Karpas-422 (cell line): ENCODE measurements around the gene IGDCC3. TPM values are rescaled to one million over a fixed set of nuclear protein-coding genes. Genes with fewer than 3 reads are reported as not detected.

ENCODE experiments used
- DNase-seq: peaks from one replicate; pipeline ENCODE4 v3.0.0-alpha.2; 2015
- H2AFZ ChIP-seq: fragments of 200-600 bp; sonication (generic); 2 replicates; pipeline ENCODE4 v1.6.1; 2014; ENCODE audit warnings: antibody characterized with exemption, low read length, mixed read lengths
- H3K27ac ChIP-seq: fragments of 200-600 bp; sonication (generic); 2 replicates; pipeline ENCODE4 v1.5.1; 2014; ENCODE audit warnings: mild to moderate bottlenecking, low read length, moderate library complexity
- H3K27me3 ChIP-seq: fragments of 200-600 bp; sonication (generic); 2 replicates; pipeline ENCODE4 v1.6.1; 2014; ENCODE audit warnings: low read length, mixed read lengths
- H3K36me3 ChIP-seq: fragments of 200-600 bp; sonication (generic); 2 replicates; pipeline ENCODE4 v1.6.1; 2014; ENCODE audit warnings: low read length, mixed read lengths; ENCODE audit not compliant: insufficient read depth
- H3K4me1 ChIP-seq: fragments of 200-600 bp; sonication (generic); 2 replicates; pipeline ENCODE4 v1.6.1; 2014; ENCODE audit warnings: mild to moderate bottlenecking, low read length, mixed read lengths
- H3K4me2 ChIP-seq: fragments of 200-600 bp; sonication (generic); 2 replicates; pipeline ENCODE4 v1.6.1; 2014; ENCODE audit warnings: low read length, low read depth, mild to moderate bottlenecking; ENCODE audit not compliant: poor library complexity, severe bottlenecking
- H3K4me3 ChIP-seq: fragments of 200-600 bp; sonication (generic); 2 replicates; pipeline ENCODE4 v1.5.1; 2014; ENCODE audit warnings: mild to moderate bottlenecking, antibody characterized with exemption, low read length, mixed read lengths
- H3K79me2 ChIP-seq: fragments of 200-600 bp; sonication (generic); 2 replicates; pipeline ENCODE4 v1.6.1; 2014; ENCODE audit warnings: mild to moderate bottlenecking, low read length, mixed read lengths
- H3K9ac ChIP-seq: fragments of 200-600 bp; sonication (generic); 2 replicates; pipeline ENCODE4 v1.6.0; 2014; ENCODE audit warnings: low read length
- H3K9me2 ChIP-seq: fragments of 200-600 bp; sonication (generic), shearing (Covaris generic); replicated peaks from 2 replicates; pipeline ENCODE4 v1.6.0; 2014; ENCODE audit warnings: mild to moderate bottlenecking, low read length, moderate library complexity; ENCODE audit not compliant: insufficient read depth
- H3K9me3 ChIP-seq: fragments of 300-700, 200-600 bp; sonication (generic); 2 replicates; pipeline ENCODE4 v1.6.1; 2014; ENCODE audit warnings: low read length, mixed read lengths
- H4K20me1 ChIP-seq: fragments of 200-600 bp; sonication (generic); 2 replicates; pipeline ENCODE4 v1.6.1; 2014; ENCODE audit warnings: mild to moderate bottlenecking, antibody characterized with exemption, low read length, low read depth; ENCODE audit not compliant: insufficient read depth
- total RNA-seq: library from RNA; depleted of rRNA; stranded (reverse); fragments of >200 nt; shearing (Covaris generic); gene quantifications from 2 replicates; pipeline ENCODE4 v1.2.3, GENCODE V29; 2014; ENCODE audit warnings: low replicate concordance

Gene IGDCC3
- total RNA-seq, 1 experiment from 2014 or later = not detected

GRCh38 chr15:65344214-65344913, 33.4 kb downstream of the IGDCC3 start:
- H3K36me3 ChIP-seq = no peaks in the 10 kb centered on the region
- no peaks in the 10 kb centered on the region for H3K9me3 ChIP-seq

GRCh38 chr15:65343374-65343981, 34.3 kb downstream of the IGDCC3 start:
- no peak overlapping the region for H3K9ac ChIP-seq
- no peaks in the 10 kb centered on the region for H3K27me3 ChIP-seq
- no peak overlapping the region for H2AFZ ChIP-seq
- H3K4me1 ChIP-seq = peaks cover 3% of the 10 kb centered on the region; the same call in 1 of the 2 replicates
- no peak overlapping the region for H3K27ac ChIP-seq
- H3K4me3 ChIP-seq = no peak overlapping the region
- no peaks in the 10 kb centered on the region for H3K79me2 ChIP-seq
- no peak overlapping the region for H3K4me2 ChIP-seq
- no peaks in the 10 kb centered on the region for H3K9me3 ChIP-seq
- H3K9me2 ChIP-seq = no peaks in the 10 kb centered on the region
- peak; percentile 38 for DNase-seq
- H3K36me3 ChIP-seq = no peaks in the 10 kb centered on the region
- no peaks in the 10 kb centered on the region; the same call in 1 of the 2 replicates for H4K20me1 ChIP-seq

More at GRCh38 chr15:65344214-65344913, 33.4 kb downstream of the IGDCC3 start:
- Histone ChIP-seq H3K27ac (no peak overlapping the region), H2AFZ (no peak overlapping the region), H3K27me3 (no peaks in the 10 kb centered on the region), H3K4me1 (peaks cover 3% of the 10 kb centered on the region; the same call in 1 of the 2 replicates), H3K4me3 (no peak overlapping the region), H3K79me2 (no peaks in the 10 kb centered on the region), H4K20me1 (no peaks in the 10 kb centered on the region; the same call in 1 of the 2 replicates), H3K9me2 (no peaks in the 10 kb centered on the region), H3K4me2 (no peak overlapping the region), H3K9ac (no peak overlapping the region)
- peak; percentile 19 for DNase-seq

GRCh38 chr15:65342493-65342892, 35.3 kb downstream of the IGDCC3 start:
- Histone ChIP-seq H4K20me1 (peaks cover 7% of the 10 kb centered on the region; the same call in 1 of the 2 replicates), H3K36me3 (no peaks in the 10 kb centered on the region), H3K4me1 (peaks cover 13% of the 10 kb centered on the region), H3K4me3 (no peak overlapping the region), H3K27me3 (no peaks in the 10 kb centered on the region), H3K9ac (no peak overlapping the region), H3K4me2 (no peak overlapping the region), H3K9me2 (no peaks in the 10 kb centered on the region), H3K27ac (no peak overlapping the region), H2AFZ (no peak overlapping the region), H3K79me2 (no peaks in the 10 kb centered on the region), H3K9me3 (no peaks in the 10 kb centered on the region)
- DNase-seq = peak; percentile 10

GRCh38 chr15:65339920-65340319, 37.9 kb downstream of the IGDCC3 start:
- Histone ChIP-seq H3K27me3 (no peaks in the 10 kb centered on the region), H3K9me2 (no peaks in the 10 kb centered on the region), H3K4me3 (no peak overlapping the region), H3K4me2 (no peak overlapping the region), H3K27ac (no peak overlapping the region), H3K79me2 (no peaks in the 10 kb centered on the region), H3K36me3 (no peaks in the 10 kb centered on the region), H3K9me3 (no peaks in the 10 kb centered on the region), H4K20me1 (peaks cover 9% of the 10 kb centered on the region; the same call in 1 of the 2 replicates), H3K4me1 (peaks cover 26% of the 10 kb centered on the region), H2AFZ (no peak overlapping the region), H3K9ac (no peak overlapping the region)
- no peak for DNase-seq

- Histone ChIP-seq H3K9ac (no peak overlapping the region), H3K79me2 (no peaks in the 10 kb centered on the region), H3K36me3 (no peaks in the 10 kb centered on the region), H2AFZ (no peak overlapping the region), H3K4me2 (no peak overlapping the region), H3K4me1 (peaks cover 26% of the 10 kb centered on the region), H3K9me3 (no peaks in the 10 kb centered on the region), H3K27me3 (no peaks in the 10 kb centered on the region), H3K4me3 (no peak overlapping the region), H3K27ac (no peak overlapping the region), H3K9me2 (no peaks in the 10 kb centered on the region), H4K20me1 (peaks cover 9% of the 10 kb centered on the region; the same call in 1 of the 2 replicates)
- peak; percentile 31 for DNase-seq
Observed at GRCh38 chr15:65339416-65339815, 38.4 kb downstream of the IGDCC3 start.

- no peaks in the 10 kb centered on the region for H3K27me3 ChIP-seq
- H3K9me3 ChIP-seq = no peaks in the 10 kb centered on the region
- no peak overlapping the region for H3K4me3 ChIP-seq
- no peaks in the 10 kb centered on the region for H3K9me2 ChIP-seq
- H3K79me2 ChIP-seq = no peaks in the 10 kb centered on the region
- no peak overlapping the region for H2AFZ ChIP-seq
- DNase-seq = no peak
- H3K4me1 ChIP-seq = peaks cover 26% of the 10 kb centered on the region
- H3K4me2 ChIP-seq = no peak overlapping the region
- H3K9ac ChIP-seq = no peak overlapping the region
- no peak overlapping the region for H3K27ac ChIP-seq
- no peaks in the 10 kb centered on the region for H3K36me3 ChIP-seq
- peaks cover 9% of the 10 kb centered on the region; the same call in 1 of the 2 replicates for H4K20me1 ChIP-seq
Observed at GRCh38 chr15:65338823-65339222, 39.0 kb downstream of the IGDCC3 start.

- peaks cover 9% of the 10 kb centered on the region; the same call in 1 of the 2 replicates for H4K20me1 ChIP-seq
- no peaks in the 10 kb centered on the region for H3K36me3 ChIP-seq
- H3K79me2 ChIP-seq = no peaks in the 10 kb centered on the region
- H3K9ac ChIP-seq = no peak overlapping the region
- no peak for DNase-seq
- no peaks in the 10 kb centered on the region for H3K9me3 ChIP-seq
- H3K4me1 ChIP-seq = peaks cover 26% of the 10 kb centered on the region
- no peak overlapping the region for H2AFZ ChIP-seq
- H3K27ac ChIP-seq = no peak overlapping the region
- no peaks in the 10 kb centered on the region for H3K27me3 ChIP-seq
- no peaks in the 10 kb centered on the region for H3K9me2 ChIP-seq
- no peak overlapping the region for H3K4me2 ChIP-seq
- H3K4me3 ChIP-seq = no peak overlapping the region
Observed at GRCh38 chr15:65338366-65338765, 39.4 kb downstream of the IGDCC3 start.

GRCh38 chr15:65337436-65338070, 40.2 kb downstream of the IGDCC3 start:
- DNase-seq = no peak
- Histone ChIP-seq H3K36me3 (no peaks in the 10 kb centered on the region), H3K27me3 (no peaks in the 10 kb centered on the region), H3K27ac (no peak overlapping the region), H3K9ac (peak overlapping the region; percentile 60), H3K79me2 (no peaks in the 10 kb centered on the region), H4K20me1 (peaks cover 9% of the 10 kb centered on the region; the same call in 1 of the 2 replicates), H3K9me2 (no peaks in the 10 kb centered on the region), H3K9me3 (no peaks in the 10 kb centered on the region), H3K4me3 (peak overlapping the region; percentile 62), H3K4me2 (peak overlapping the region; percentile 68), H3K4me1 (peaks cover 26% of the 10 kb centered on the region), H2AFZ (no peak overlapping the region)
